ENCODE data around the gene HGS.

The HGS gene

GRCh38 chr17:81683584-81684441, at the start of gene HGS, which contains the start of gene ARL16:
Gene HGS (plus strand): TSS chr17:81684011. CDS start chr17:81684067, 56 bp downstream.
Gene ARL16 (minus strand): TSS chr17:81683797. CDS start chr17:81683753, 44 bp downstream.
- peak; percentile 99 to 100 for DNase-seq

GRCh38 chr17:81635431-81635830, 48.4 kb upstream of the HGS start:
- no peak for DNase-seq

GRCh38 chr17:81635973-81636504, 47.8 kb upstream of the HGS start:
- no peak for DNase-seq

GRCh38 chr17:81636505-81637288, 47.1 kb upstream of the HGS start, which contains the start of the genes NPLOC4 and TSPAN10:
Gene NPLOC4 (minus strand): TSS chr17:81637112. CDS start chr17:81636930, 182 bp downstream.
Gene TSPAN10 (plus strand): TSS chr17:81637196. CDS start chr17:81642413, 5,217 bp downstream.
- peak; percentile 73 to 82 for DNase-seq

GRCh38 chr17:81638683-81639082, 45.1 kb upstream of the HGS start:
- no peak for DNase-seq

- DNase-seq: no peak
Measured at GRCh38 chr17:81640011-81640410, 43.8 kb upstream of the HGS start.

DNA sequence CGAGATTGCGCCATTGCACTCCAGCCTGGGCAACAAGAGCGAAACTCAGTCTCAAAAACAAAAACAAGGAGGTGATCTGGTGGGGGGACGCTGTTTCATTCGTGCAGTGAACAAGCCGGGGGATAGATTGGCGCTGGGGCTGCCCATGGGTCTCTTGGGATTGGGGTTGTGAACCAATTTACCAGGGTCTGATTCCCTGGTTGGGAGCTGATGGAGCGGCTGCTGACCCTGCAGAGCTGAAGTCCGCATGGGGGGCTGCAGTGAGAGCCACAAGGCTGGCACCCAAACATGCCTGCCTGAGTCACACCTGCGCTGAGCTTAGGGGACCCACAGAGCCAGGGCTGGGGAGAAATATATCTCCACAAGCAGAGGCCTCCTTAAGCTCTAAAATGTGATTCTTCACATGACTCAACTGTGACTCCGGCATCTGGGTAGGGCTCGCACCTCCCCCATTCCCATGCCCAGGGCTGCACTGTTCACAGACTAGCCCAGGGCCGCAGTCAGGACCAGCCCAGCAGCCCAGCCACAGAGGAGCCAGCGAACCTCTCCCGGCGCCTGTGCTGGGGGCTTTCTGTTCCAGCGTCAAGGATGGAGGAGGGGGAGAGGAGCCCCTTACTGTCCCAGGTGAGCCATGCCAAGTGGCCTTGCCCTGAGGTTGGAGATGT, 41.9 kb upstream of the HGS start:
- no peak for DNase-seq

DNA sequence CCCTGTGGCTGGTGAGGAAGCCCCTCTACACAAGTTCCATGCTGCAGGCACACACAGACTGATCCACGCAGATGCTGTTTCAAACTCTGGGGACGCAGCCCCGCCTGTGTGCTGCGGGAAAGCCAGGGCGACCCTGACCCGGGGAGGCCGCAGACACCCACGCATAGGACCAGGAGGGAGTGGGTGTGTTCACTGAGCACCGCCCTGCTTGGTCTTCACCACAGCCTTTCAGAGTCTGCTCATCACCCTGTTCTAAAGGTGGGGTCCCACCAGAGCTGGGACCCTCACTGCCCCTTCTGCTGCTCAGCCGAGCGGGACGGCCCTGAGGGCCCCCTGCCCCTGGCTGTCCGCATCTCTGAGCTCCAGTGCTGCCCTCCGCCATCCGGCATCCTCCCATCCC, 39.3 kb upstream of the HGS start:
- DNase-seq: no peak

- DNase-seq: no peak
Measured at GRCh38 chr17:81644976-81645952, 38.5 kb upstream of the HGS start.

- DNase-seq: no peak
Measured at GRCh38 chr17:81646869-81647600, 36.8 kb upstream of the HGS start.

DNA sequence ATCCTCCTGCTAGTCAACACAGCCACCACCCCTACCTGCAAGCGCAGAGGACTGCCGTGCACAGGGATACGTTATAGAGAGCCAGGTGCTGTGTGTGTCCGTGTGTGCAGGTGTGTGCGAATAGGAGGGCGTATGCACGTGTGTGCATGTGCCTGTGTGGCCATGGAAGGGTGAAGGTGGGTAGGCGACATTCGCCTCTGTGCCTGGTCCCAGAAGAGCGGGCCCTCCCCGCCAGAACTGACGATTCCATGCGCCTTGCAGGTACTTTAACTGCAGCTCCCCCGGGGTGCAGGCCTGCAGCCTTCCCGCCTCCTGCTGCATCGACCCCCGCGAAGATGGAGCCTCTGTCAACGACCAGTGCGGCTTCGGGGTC, 36.2 kb upstream of the HGS start:
- DNase-seq: no peak

DNA sequence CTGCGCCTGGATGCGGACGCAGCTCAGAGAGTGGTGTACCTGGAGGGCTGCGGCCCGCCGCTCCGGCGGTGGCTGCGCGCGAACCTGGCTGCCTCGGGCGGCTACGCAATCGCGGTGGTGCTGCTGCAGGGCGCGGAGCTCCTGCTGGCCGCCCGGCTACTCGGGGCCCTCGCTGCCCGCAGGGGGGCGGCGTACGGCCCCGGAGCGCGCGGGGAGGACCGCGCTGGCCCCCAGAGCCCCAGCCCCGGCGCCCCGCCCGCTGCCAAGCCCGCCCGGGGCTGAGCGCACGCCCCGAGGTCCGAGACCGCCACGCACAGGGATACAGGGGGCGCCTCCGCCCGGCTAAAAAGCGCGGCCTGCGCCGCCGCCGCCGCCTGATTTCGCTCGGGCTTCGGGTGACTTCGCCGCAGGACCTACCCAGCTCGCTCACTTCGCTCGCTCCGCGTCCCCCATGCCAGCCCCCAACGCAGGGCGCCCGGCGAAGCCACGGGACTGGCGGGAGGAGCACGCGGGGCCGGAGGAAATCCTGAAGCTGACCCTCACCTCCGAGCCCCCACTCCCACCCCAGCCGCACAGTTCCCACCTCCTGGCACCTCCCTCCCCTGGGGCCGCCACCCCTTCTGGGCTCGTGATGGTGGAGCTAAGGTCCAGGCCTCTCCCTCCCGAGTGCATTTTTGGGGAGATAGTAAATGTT, 35.7 kb upstream of the HGS start:
- no peak for DNase-seq

- no peak for DNase-seq
Measured at GRCh38 chr17:81648707-81649085, 35.1 kb upstream of the HGS start.

- no peak for DNase-seq
Measured at GRCh38 chr17:81650951-81651350, 32.9 kb upstream of the HGS start.

- no peak for DNase-seq
Measured at GRCh38 chr17:81651692-81652091, 32.1 kb upstream of the HGS start.

- no peak for DNase-seq
Measured at GRCh38 chr17:81652906-81653771, 30.7 kb upstream of the HGS start.

GRCh38 chr17:81655378-81656117, 28.3 kb upstream of the HGS start:
- no peak for DNase-seq

GRCh38 chr17:81656118-81656743, 27.6 kb upstream of the HGS start, which contains the start of gene PDE6G:
Gene PDE6G (minus strand): TSS chr17:81656542. CDS start chr17:81653305, 3,237 bp downstream.
- no peak for DNase-seq
